Type B pancreatic cell (in vitro differentiated cells): ENCODE results near the gene TBPL1. TPM values are rescaled to one million over a fixed set of nuclear protein-coding genes. Genes with fewer than 3 reads are reported as not detected.

Experiments used
- DNase-seq: peaks from one replicate; pipeline ENCODE4 v3.0.0; 2021; ENCODE audit warnings: mixed read lengths; ENCODE audit not compliant: unreplicated experiment; ENCODE audit errors: extremely low spot score
- H3K27ac Mint-ChIP-seq: 2 replicates; pipeline ENCODE4 v1.8.0; 2021; ENCODE audit warnings: mild to moderate bottlenecking, mixed read lengths
- H3K27me3 Mint-ChIP-seq: 2 replicates; pipeline ENCODE4 v1.8.0; 2021; ENCODE audit warnings: mixed read lengths
- H3K36me3 Mint-ChIP-seq: 2 replicates; pipeline ENCODE4 v1.8.0; 2021; ENCODE audit warnings: mixed read lengths
- H3K4me1 Mint-ChIP-seq: one replicate; pipeline ENCODE4 v1.8.0; 2021; ENCODE audit warnings: mixed read lengths; ENCODE audit not compliant: unreplicated experiment
- H3K4me3 Mint-ChIP-seq: 2 replicates; pipeline ENCODE4 v1.8.0; 2021; ENCODE audit warnings: mild to moderate bottlenecking, mixed read lengths
- H3K9me3 Mint-ChIP-seq: 2 replicates; pipeline ENCODE4 v1.8.0; 2021; ENCODE audit warnings: mixed read lengths
- CTCF ChIP-seq: fragments of 200-600 bp; sonication (generic); conservative IDR thresholded peaks from 2 replicates; pipeline ENCODE4 v1.5.0; 2021; ENCODE audit warnings: antibody characterized with exemption, mild to moderate bottlenecking
- total RNA-seq: library from RNA; stranded (reverse); gene quantifications from 2 replicates; pipeline ENCODE4 v1.2.1, GENCODE V29; 2021; ENCODE audit warnings: low replicate concordance

Gene TBPL1
- total RNA-seq, 1 donor from 2014 or later, result 35.5 TPM

GRCh38 chr6:133955582-133956415 is 2.8 kb downstream of the TBPL1 start:
- Mint-ChIP-seq H3K27ac (no peak overlapping the region), H3K27me3 (no peaks in the 10 kb centered on the region), H3K36me3 (peaks cover 5% of the 10 kb centered on the region), H3K9me3 (no peaks in the 10 kb centered on the region), H3K4me1 (peaks cover 38% of the 10 kb centered on the region), H3K4me3 (peak overlapping the region; percentile 99)
- TF ChIP-seq CTCF, result no peak
- DNase-seq, result no peak

- Mint-ChIP-seq H3K4me1 (peaks cover 32% of the 10 kb centered on the region), H3K4me3 (peak overlapping the region; percentile 56), H3K36me3 (peaks cover 5% of the 10 kb centered on the region), H3K9me3 (no peaks in the 10 kb centered on the region), H3K27ac (no peak overlapping the region), H3K27me3 (no peaks in the 10 kb centered on the region)
- no peak for DNase-seq
- no peak for TF ChIP-seq CTCF
Observed at GRCh38 chr6:133956416-133957049, 3.5 kb downstream of the TBPL1 start.

GRCh38 chr6:133957227-133957626 is 4.2 kb downstream of the TBPL1 start:
- Mint-ChIP-seq H3K27ac (no peak overlapping the region), H3K9me3 (no peaks in the 10 kb centered on the region), H3K36me3 (peaks cover 5% of the 10 kb centered on the region), H3K27me3 (no peaks in the 10 kb centered on the region), H3K4me1 (peaks cover 36% of the 10 kb centered on the region), H3K4me3 (no peak overlapping the region)
- no peak for DNase-seq
- TF ChIP-seq CTCF, result no peak

- no peak overlapping the region for H3K27ac Mint-ChIP-seq
Observed at GRCh38 chr6:133957780-133958242, 4.8 kb downstream of the TBPL1 start.

GRCh38 chr6:133958791-133959190 is 5.8 kb downstream of the TBPL1 start:
- Mint-ChIP-seq H3K27ac (no peak overlapping the region), H3K9me3 (no peaks in the 10 kb centered on the region), H3K36me3 (peaks cover 9% of the 10 kb centered on the region), H3K27me3 (no peaks in the 10 kb centered on the region), H3K4me3 (no peak overlapping the region), H3K4me1 (peaks cover 40% of the 10 kb centered on the region)
- no peak for TF ChIP-seq CTCF
- no peak for DNase-seq

More at GRCh38 chr6:133957780-133958242, 4.8 kb downstream of the TBPL1 start:
- Mint-ChIP-seq H3K27me3 (no peaks in the 10 kb centered on the region), H3K4me1 (peaks cover 40% of the 10 kb centered on the region), H3K4me3 (no peak overlapping the region), H3K36me3 (peaks cover 7% of the 10 kb centered on the region), H3K9me3 (no peaks in the 10 kb centered on the region)
- no peak for TF ChIP-seq CTCF
- no peak for DNase-seq
